OCI-LY7 (cell line): ENCODE results near the gene BDH1. TPM values are rescaled to one million over a fixed set of nuclear protein-coding genes. Genes with fewer than 3 reads are reported as not detected.

Experiments used
- BruUV-seq: library from RNA; stranded (reverse); fragments of 400-500 nt; replicated peaks from 2 replicates; lab custom pipeline; 2021; lab: Mats Ljungman, UMichigan
- CTCF ChIA-PET: fragments of 300-600 bp; sonication (Branson Sonifier 250); formaldehyde crosslinking; loops from one replicate; lab custom pipeline; 2022; ENCODE audit warnings: antibody characterized with exemption; ENCODE audit not compliant: unreplicated experiment; lab: Charles Lee
- POLR2A ChIA-PET: fragments of 300-600 bp; sonication (Branson Sonifier 250); formaldehyde crosslinking; loops from one replicate; lab custom pipeline; 2022; ENCODE audit warnings: antibody characterized with exemption; lab: Charles Lee
- DNase-seq: peaks from one replicate; pipeline ENCODE4 v3.0.0-alpha.2; 2015; ENCODE audit warnings: low spot score
- H2AFZ ChIP-seq: fragments of 200-600 bp; sonication (generic), shearing (Covaris generic); 2 replicates; pipeline ENCODE4 v1.6.1; 2014; ENCODE audit warnings: mild to moderate bottlenecking, antibody characterized with exemption, low read length, moderate library complexity
- H3K27ac ChIP-seq: fragments of 200-600 bp; sonication (generic); 2 replicates; pipeline ENCODE4 v1.5.1; 2014; ENCODE audit warnings: mixed run types, low read depth, mild to moderate bottlenecking, moderate library complexity, low read length, inconsistent platforms; ENCODE audit not compliant: poor library complexity, severe bottlenecking
- H3K36me3 ChIP-seq: fragments of 200-600 bp; sonication (generic); 2 replicates; pipeline ENCODE4 v1.6.1; 2014; ENCODE audit warnings: mild to moderate bottlenecking, antibody characterized with exemption, low read length, moderate library complexity, mixed read lengths; ENCODE audit not compliant: insufficient read depth
- H3K4me1 ChIP-seq: fragments of 200-600 bp; sonication (generic); 2 replicates; pipeline ENCODE4 v1.5.1; 2014; ENCODE audit warnings: mild to moderate bottlenecking, low read length; ENCODE audit not compliant: insufficient read depth, poor library complexity, severe bottlenecking
- H3K4me2 ChIP-seq: fragments of 200-600 bp; sonication (generic); 2 replicates; pipeline ENCODE4 v1.6.1; 2014; ENCODE audit warnings: mild to moderate bottlenecking, low read length
- H3K4me3 ChIP-seq: fragments of 200-600 bp; sonication (generic); 2 replicates; pipeline ENCODE4 v1.5.1; 2014; ENCODE audit warnings: mild to moderate bottlenecking, low read depth, low read length; ENCODE audit not compliant: poor library complexity, severe bottlenecking
- H3K79me2 ChIP-seq: fragments of 200-600 bp; sonication (generic); 2 replicates; pipeline ENCODE4 v1.6.1; 2016; ENCODE audit warnings: low read depth, mild to moderate bottlenecking, low read length, moderate library complexity, mixed read lengths; ENCODE audit not compliant: insufficient read depth
- H3K9me2 ChIP-seq: fragments of 200-600 bp; sonication (generic); 2 replicates; pipeline ENCODE4 v1.6.1; 2016; ENCODE audit warnings: mild to moderate bottlenecking, low read length, mixed read lengths; ENCODE audit not compliant: insufficient read depth
- H3K9me3 ChIP-seq: fragments of 200-600 bp; sonication (generic); 2 replicates; pipeline ENCODE4 v1.6.1; 2014; ENCODE audit warnings: mild to moderate bottlenecking, mixed run types, low read length, mixed read lengths
- H4K20me1 ChIP-seq: fragments of 200-600 bp; sonication (generic); 2 replicates; pipeline ENCODE4 v1.6.1; 2014; ENCODE audit warnings: mild to moderate bottlenecking, antibody characterized with exemption, low read length, moderate library complexity, mixed read lengths; ENCODE audit not compliant: insufficient read depth
- CTCF ChIP-seq: fragments of 200-600 bp; sonication (generic); conservative IDR thresholded peaks from 2 replicates; pipeline ENCODE4 v1.5.1; 2014; ENCODE audit warnings: mild to moderate bottlenecking, antibody characterized with exemption, low read length, moderate library complexity, mixed read lengths
- EZH2phosphoT487 ChIP-seq: fragments of 200-600 bp; sonication (generic); IDR thresholded peaks from 2 replicates; pipeline ENCODE4 v1.6.1; 2018; ENCODE audit warnings: low read depth, borderline replicate concordance, mild to moderate bottlenecking, mixed run types, antibody characterized with exemption, low read length, moderate library complexity, mixed read lengths
- intact Hi-C: fragments of 100-400 bp; cut with micrococcal nuclease; formaldehyde crosslinking; loops from one replicate; pipeline ENCODE4 v1.10.0; 2022; ENCODE audit not compliant: unreplicated experiment
- total RNA-seq, 2 experiments: library from RNA; depleted of rRNA in 1 of 2; stranded (reverse); fragments of >200 nt in 1 of 2; shearing (Covaris generic) in 1 of 2; gene quantifications; 2 replicates each; pipeline ENCODE4 v1.2.3, GENCODE V29; 2014 to 2022

BDH1 gene
- total RNA-seq, 2 experiments from 2014 or later, result 14.1 to 14.5 TPM

- H3K27ac ChIP-seq, result no peak overlapping the region
- no peak for DNase-seq
- BruUV-seq, result no TSS peak
- H3K79me2 ChIP-seq, result no peaks in the 10 kb centered on the region
- H3K4me2 ChIP-seq, result no peak overlapping the region
- H3K9me2 ChIP-seq, result no peaks in the 10 kb centered on the region
- intact Hi-C loops, result no loop called here
- H3K9me3 ChIP-seq, result no peaks in the 10 kb centered on the region
- CTCF ChIA-PET, result no interaction called here
- TF ChIP-seq EZH2phosphoT487, result no peak
- no peak for TF ChIP-seq CTCF
- 0 out of 2 replicates have a peak, but pooled peaks cover 2% of the 10 kb centered on the region for H3K36me3 ChIP-seq
- H4K20me1 ChIP-seq, result no peaks in the 10 kb centered on the region
- POLR2A ChIA-PET, result interaction anchor here (0.7 kb wide), 1 partner anchor 471 kb away, joined by 4 read pairs; no protein-coding TSS in a partner anchor
- no peak overlapping the region for H2AFZ ChIP-seq
- no peak overlapping the region for H3K4me3 ChIP-seq
- no peaks in the 10 kb centered on the region for H3K4me1 ChIP-seq
Measured at GRCh38 chr3:197524128-197524527, 31.6 kb downstream of the BDH1 start.

- Histone ChIP-seq H3K4me2 (no peak overlapping the region), H3K4me3 (no peak overlapping the region), H3K9me2 (no peaks in the 10 kb centered on the region), H2AFZ (no peak overlapping the region), H3K9me3 (no peaks in the 10 kb centered on the region), H3K27ac (no peak overlapping the region), H3K4me1 (no peaks in the 10 kb centered on the region), H3K36me3 (0 out of 2 replicates have a peak, but pooled peaks cover 2% of the 10 kb centered on the region), H3K79me2 (no peaks in the 10 kb centered on the region), H4K20me1 (no peaks in the 10 kb centered on the region)
- no peak for DNase-seq
- intact Hi-C loops, result no loop called here
- BruUV-seq, result no TSS peak
- ChIA-PET POLR2A (no interaction called here), CTCF (no interaction called here)
- TF ChIP-seq EZH2phosphoT487, result no peak
- TF ChIP-seq CTCF, result no peak
Measured at GRCh38 chr3:197523526-197523925, 32.2 kb downstream of the BDH1 start.

GRCh38 chr3:197522881-197523441 lies 32.8 kb downstream of the BDH1 start:
- no peak for DNase-seq
- H3K4me3 ChIP-seq, result no peak overlapping the region
- TF ChIP-seq CTCF, result no peak
- TF ChIP-seq EZH2phosphoT487, result no peak
- ChIA-PET CTCF (no interaction called here), POLR2A (no interaction called here)
- no peaks in the 10 kb centered on the region for H4K20me1 ChIP-seq
- H3K4me2 ChIP-seq, result no peak overlapping the region
- H3K9me3 ChIP-seq, result no peaks in the 10 kb centered on the region
- BruUV-seq, result no TSS peak
- 0 out of 2 replicates have a peak, but pooled peaks cover 2% of the 10 kb centered on the region for H3K36me3 ChIP-seq
- H2AFZ ChIP-seq, result no peak overlapping the region
- no peaks in the 10 kb centered on the region for H3K4me1 ChIP-seq
- no peaks in the 10 kb centered on the region for H3K79me2 ChIP-seq
- no peaks in the 10 kb centered on the region for H3K9me2 ChIP-seq
- intact Hi-C loops, result no loop called here
- H3K27ac ChIP-seq, result no peak overlapping the region
